HuH-7.5 (cell line): ENCODE measurements around the gene RILPL1.
"Not testable (repeated sequence)": the region's sequence is repeated elsewhere in the genome, so short reads cannot be mapped to it uniquely, and the experiment has no call there.

Source experiments
- DNase-seq: peaks from one replicate; pipeline ENCODE4 v3.0.0; 2011; ENCODE audit warnings: low spot score

The RILPL1 gene

GRCh38 chr12:123492339-123493039 is 41.0 kb downstream of the RILPL1 start:
- not testable (repeated sequence) for DNase-seq

GRCh38 chr12:123491481-123491880 is 42.0 kb downstream of the RILPL1 start:
- no peak for DNase-seq

GRCh38 chr12:123491056-123491455 is 42.5 kb downstream of the RILPL1 start:
- no peak for DNase-seq

- DNase-seq: no peak
Measured at GRCh38 chr12:123490089-123490488, 43.4 kb downstream of the RILPL1 start.

GRCh38 chr12:123489580-123489979 is 43.9 kb downstream of the RILPL1 start:
- no peak for DNase-seq

GRCh38 chr12:123488539-123489230 is 44.8 kb downstream of the RILPL1 start:
- DNase-seq: no peak

- DNase-seq: no peak
Measured at GRCh38 chr12:123487428-123487827, 46.1 kb downstream of the RILPL1 start.

- no peak for DNase-seq
Measured at GRCh38 chr12:123485756-123486155, 47.8 kb downstream of the RILPL1 start.

- no peak for DNase-seq
Measured at GRCh38 chr12:123483602-123484248, 49.8 kb downstream of the RILPL1 start.

- no peak for DNase-seq
Measured at GRCh38 chr12:123482876-123483275, 50.6 kb downstream of the RILPL1 start.

- not testable (repeated sequence) for DNase-seq
Measured at GRCh38 chr12:123481251-123481650, 52.3 kb downstream of the RILPL1 start.

GRCh38 chr12:123479442-123480180 is 53.9 kb downstream of the RILPL1 start:
- DNase-seq: no peak

GRCh38 chr12:123478762-123479161 is 54.8 kb downstream of the RILPL1 start:
- no peak for DNase-seq

- DNase-seq: no peak
Measured at GRCh38 chr12:123478069-123478468, 55.5 kb downstream of the RILPL1 start.

- no peak for DNase-seq
Measured at GRCh38 chr12:123475246-123475703, 58.2 kb downstream of the RILPL1 start.

GRCh38 chr12:123474485-123475245 is 58.9 kb downstream of the RILPL1 start:
- no peak for DNase-seq

- no peak for DNase-seq
Measured at GRCh38 chr12:123472438-123472849, 61.1 kb downstream of the RILPL1 start.

- DNase-seq: no peak
Measured at GRCh38 chr12:123471374-123472068, 62.0 kb downstream of the RILPL1 start.

GRCh38 chr12:123469978-123470377 is 63.5 kb downstream of the RILPL1 start:
- DNase-seq: no peak

GRCh38 chr12:123468786-123469185 is 64.7 kb downstream of the RILPL1 start:
- DNase-seq: no peak

GRCh38 chr12:123465084-123465483 is 68.4 kb downstream of the RILPL1 start:
- DNase-seq: no peak
